PC-3 (cell line): ENCODE results near the gene CCSER1.

Experiments used
- EZH2phosphoT487 ChIP-seq: fragments of 300-600 bp; sonication (generic); IDR thresholded peaks from 2 replicates; pipeline ENCODE4 v1.6.1; 2018; ENCODE audit warnings: mild to moderate bottlenecking, antibody characterized with exemption, low read length, borderline replicate concordance
- TF ChIP-seq, protein P1 (sequence below): fragments of 300-600 bp; sonication (generic); conservative IDR thresholded peaks from 2 replicates; pipeline ENCODE4 v1.5.1; 2017; ENCODE audit warnings: antibody characterized with exemption, low read depth, mild to moderate bottlenecking, low read length

GRCh38 chr4:90643156-90643555 is 516.0 kb downstream of the CCSER1 start:
- TF ChIP-seq, protein P1, sequence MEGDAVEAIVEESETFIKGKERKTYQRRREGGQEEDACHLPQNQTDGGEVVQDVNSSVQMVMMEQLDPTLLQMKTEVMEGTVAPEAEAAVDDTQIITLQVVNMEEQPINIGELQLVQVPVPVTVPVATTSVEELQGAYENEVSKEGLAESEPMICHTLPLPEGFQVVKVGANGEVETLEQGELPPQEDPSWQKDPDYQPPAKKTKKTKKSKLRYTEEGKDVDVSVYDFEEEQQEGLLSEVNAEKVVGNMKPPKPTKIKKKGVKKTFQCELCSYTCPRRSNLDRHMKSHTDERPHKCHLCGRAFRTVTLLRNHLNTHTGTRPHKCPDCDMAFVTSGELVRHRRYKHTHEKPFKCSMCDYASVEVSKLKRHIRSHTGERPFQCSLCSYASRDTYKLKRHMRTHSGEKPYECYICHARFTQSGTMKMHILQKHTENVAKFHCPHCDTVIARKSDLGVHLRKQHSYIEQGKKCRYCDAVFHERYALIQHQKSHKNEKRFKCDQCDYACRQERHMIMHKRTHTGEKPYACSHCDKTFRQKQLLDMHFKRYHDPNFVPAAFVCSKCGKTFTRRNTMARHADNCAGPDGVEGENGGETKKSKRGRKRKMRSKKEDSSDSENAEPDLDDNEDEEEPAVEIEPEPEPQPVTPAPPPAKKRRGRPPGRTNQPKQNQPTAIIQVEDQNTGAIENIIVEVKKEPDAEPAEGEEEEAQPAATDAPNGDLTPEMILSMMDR, result no peak
- no peak for TF ChIP-seq EZH2phosphoT487
